B cell (primary cell): ENCODE data around the gene PLEKHM1. TPM values are rescaled to one million over a fixed set of nuclear protein-coding genes. Genes with fewer than 3 reads are reported as not detected.

ENCODE experiments used
- ATAC-seq: fragments of 200-7000 bp; cut with Tn5 transposase; one replicate; pipeline ENCODE4 v1.10.0; 2021; ENCODE audit warnings: low read depth, mild to moderate bottlenecking, moderate number of reproducible peaks, moderate library complexity
- CTCF ChIA-PET: fragments of 350-600 bp; sonication (Branson Sonifier 250); formaldehyde crosslinking; loops from one replicate; lab custom pipeline; 2021; ENCODE audit warnings: antibody characterized with exemption, inconsistent platforms; lab: Charles Lee
- POLR2A ChIA-PET: fragments of 350-600 bp; sonication (Branson Sonifier 250); formaldehyde crosslinking; loops from one replicate; lab custom pipeline; 2021; ENCODE audit warnings: antibody characterized with exemption; lab: Charles Lee
- DNase-seq: peaks from one replicate; pipeline ENCODE4 v3.0.0; 2013
- H2AFZ ChIP-seq: 2 replicates; pipeline ENCODE4 v1.6.1; 2012; ENCODE audit warnings: mild to moderate bottlenecking, low read depth, low read length; ENCODE audit not compliant: insufficient read depth, poor library complexity, severe bottlenecking
- H3K27ac ChIP-seq, 2 donors: 1 replicate in 1 of 2; 2 replicates in 1 of 2; pipeline ENCODE4 v1.5.1; 2012 to 2013; ENCODE audit warnings: low read length in 2 of 2, mild to moderate bottlenecking in 2 of 2, moderate library complexity in 1 of 2
- H3K27me3 ChIP-seq, 4 experiments: fragments of 200-600 bp in 1 of 4; sonication (generic) in 1 of 4; replicated peaks in 1 of 4; 1 replicate in 2 of 4; 2 replicates in 2 of 4; pipeline versions ENCODE4 v1.6.1 to v1.7.0; 2013 to 2016; ENCODE audit warnings: low read length in 3 of 4, mild to moderate bottlenecking in 2 of 4, mixed read lengths in 1 of 4, moderate library complexity in 1 of 4; ENCODE audit not compliant: insufficient read depth in 4 of 4, control insufficient read depth in 3 of 4; ENCODE audit errors: control extremely low read depth in 1 of 4
- H3K36me3 ChIP-seq, 2 experiments: replicated peaks in 1 of 2; 1 replicate in 1 of 2; 2 replicates in 1 of 2; pipeline versions ENCODE4 v1.6.1 to v1.7.1; 2013; ENCODE audit warnings: low read length in 1 of 2; ENCODE audit not compliant: insufficient read depth in 2 of 2, control insufficient read depth in 1 of 2; ENCODE audit errors: control extremely low read depth in 1 of 2, extremely low read depth in 1 of 2
- H3K4me1 ChIP-seq, 2 donors: fragments of 200-600 bp in 1 of 2; sonication (generic) in 1 of 2; 1 replicate in 1 of 2; 2 replicates in 1 of 2; pipeline versions ENCODE4 v1.5.1 to v1.6.1; 2013 to 2017; ENCODE audit warnings: low read length in 2 of 2; ENCODE audit not compliant: control insufficient read depth in 2 of 2, insufficient read depth in 2 of 2
- H3K4me2 ChIP-seq: replicated peaks from 2 replicates; pipeline ENCODE3; 2012; ENCODE audit warnings: mild to moderate bottlenecking, low read depth, low read length; ENCODE audit not compliant: poor library complexity, severe bottlenecking
- H3K4me3 ChIP-seq, 5 experiments: fragments of 200-600 bp in 1 of 5; sonication (generic) in 1 of 5; 1 replicate in 3 of 5; 2 replicates in 2 of 5; pipeline versions ENCODE4 v1.5.1 to v1.7.0; 2011 to 2016; ENCODE audit warnings: low read length in 4 of 5, mild to moderate bottlenecking in 4 of 5, low read depth in 2 of 5, control low read depth in 1 of 5, moderate library complexity in 1 of 5; ENCODE audit not compliant: insufficient read depth in 1 of 5; ENCODE audit errors: control extremely low read depth in 1 of 5, extremely low read depth in 1 of 5
- H3K79me2 ChIP-seq: fragments of 200-600 bp; sonication (generic); one replicate; pipeline ENCODE4 v1.6.0; 2016; ENCODE audit warnings: low read length; ENCODE audit not compliant: control insufficient read depth, insufficient read depth
- H3K9ac ChIP-seq: fragments of 200-600 bp; sonication (generic); 2 replicates; pipeline ENCODE4 v1.6.1; 2017; ENCODE audit warnings: mild to moderate bottlenecking, low read length, moderate library complexity
- H3K9me3 ChIP-seq, 3 donors: one replicate each; pipeline versions ENCODE4 v1.6.1 to v1.7.1; 2013; ENCODE audit warnings: low read length in 2 of 3; ENCODE audit not compliant: control insufficient read depth in 2 of 3, insufficient read depth in 1 of 3; ENCODE audit errors: control extremely low read depth in 1 of 3
- H4K20me1 ChIP-seq: 2 replicates; pipeline ENCODE4 v1.6.0; 2012; ENCODE audit warnings: mild to moderate bottlenecking, low read length; ENCODE audit not compliant: insufficient read depth, control insufficient read depth, poor library complexity, severe bottlenecking
- H3K27ac Mint-ChIP-seq: one replicate; pipeline ENCODE4 v1.8.0; 2021; ENCODE audit warnings: mixed read lengths
- H3K27me3 Mint-ChIP-seq: one replicate; pipeline ENCODE4 v1.8.0; 2021; ENCODE audit warnings: mixed read lengths
- H3K4me1 Mint-ChIP-seq: one replicate; pipeline ENCODE4 v1.8.0; 2021; ENCODE audit warnings: mixed read lengths
- H3K4me3 Mint-ChIP-seq: one replicate; pipeline ENCODE4 v1.8.0; 2021; ENCODE audit warnings: mixed read lengths
- H3K9me3 Mint-ChIP-seq: one replicate; pipeline ENCODE4 v1.8.0; 2022; ENCODE audit warnings: mixed read lengths; ENCODE audit not compliant: insufficient read depth
- EZH2 ChIP-seq: IDR thresholded peaks from 2 replicates; pipeline ENCODE4 v1.6.1; 2012; ENCODE audit warnings: borderline replicate concordance, low read depth, mild to moderate bottlenecking, moderate library complexity, low read length; ENCODE audit not compliant: insufficient read depth, poor library complexity, severe bottlenecking
- WGBS: methylation state at CpG from one replicate; pipeline ENCODE4 v1.1.5; 2013; ENCODE audit warnings: missing lambda C conversion rate; ENCODE audit not compliant: insufficient coverage; 5-methylcytosine and 5-hydroxymethylcytosine counted together
- intact Hi-C: fragments of 100-400 bp; cut with micrococcal nuclease; formaldehyde crosslinking; loops from one replicate; pipeline ENCODE4 v1.10.0; 2022
- polyA plus RNA-seq: library from polyadenylated mRNA; depleted of rRNA; stranded (reverse); fragments of >200 nt; gene quantifications from 2 replicates; pipeline ENCODE4 v1.2.3, GENCODE V29; 2012
- total RNA-seq, 2 donors: library from RNA; stranded (reverse); fragments of 120-200 nt in 1 of 2; gene quantifications; 1 replicate in 1 of 2; 2 replicates in 1 of 2; pipeline versions ENCODE4 v1.2.3 to v1.2.4, GENCODE V29; 2013 to 2022
- TF ChIP-seq, protein P1 (sequence below): fragments of 200-600 bp; IDR thresholded peaks from one replicate; pipeline ENCODE4 v1.8.0; 2022; ENCODE audit warnings: antibody characterized with exemption, mild to moderate bottlenecking

The PLEKHM1 gene
- total and polyA plus RNA-seq, 2 donors (not counting 1 experiment from before 2014, with no cell fraction given): 26.2 to 73.9 TPM

DNA sequence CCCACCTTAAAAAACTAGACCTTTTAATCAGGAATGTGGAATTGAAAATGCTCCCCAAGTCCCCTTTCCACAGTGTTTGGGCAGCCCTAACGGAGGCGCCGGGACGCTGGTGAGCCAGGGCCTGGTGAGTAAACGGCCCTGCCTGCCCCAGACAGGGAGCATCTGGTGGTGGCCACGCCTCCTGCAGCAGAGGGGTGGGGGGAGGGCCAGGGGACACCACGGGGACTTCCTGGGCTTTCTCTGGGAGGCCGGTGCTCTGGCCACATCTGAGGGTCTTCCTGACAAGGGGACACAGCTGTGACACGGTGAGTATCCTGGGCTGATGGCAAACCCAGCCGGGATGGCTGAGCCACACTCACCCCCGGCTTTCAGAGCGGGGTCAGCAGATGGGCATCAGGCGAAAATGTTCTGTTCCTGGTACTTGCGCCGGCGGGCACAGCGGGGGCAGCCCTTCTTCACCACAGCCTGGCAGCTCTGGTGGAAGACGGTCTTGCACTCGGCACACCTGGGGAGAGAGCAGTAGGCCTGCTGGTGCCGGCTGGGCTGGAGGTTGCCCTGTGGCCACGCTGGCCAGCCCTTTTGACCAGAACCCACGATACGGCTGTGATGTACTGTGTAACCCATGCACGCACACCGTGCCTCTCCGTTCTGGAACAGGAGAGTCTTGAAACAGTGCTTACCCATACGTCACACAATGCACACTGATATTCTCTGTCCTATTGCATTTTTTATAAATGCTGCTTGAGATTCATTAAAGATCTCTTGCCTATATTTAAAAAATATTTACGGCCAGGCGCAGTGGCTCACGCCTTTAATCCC lies 52.8 kb downstream of the PLEKHM1 start:
- DNase-seq (no peak), ATAC-seq (no peak)
- 88% methylated on average over 17 of the region's 30 CpGs for WGBS
- no peaks in the 10 kb centered on the region for H3K9me3 Mint-ChIP-seq
- H3K27me3 ChIP-seq: no peaks in the 10 kb centered on the region
- H3K27ac Mint-ChIP-seq: no peak overlapping the region
- H3K36me3 ChIP-seq: peaks cover 2 to 15% of the 10 kb centered on the region in 2 experiments
- no peaks in the 10 kb centered on the region for H4K20me1 ChIP-seq
- no peak overlapping the region for H2AFZ ChIP-seq
- H3K9me3 ChIP-seq: no peaks in the 10 kb centered on the region
- CTCF ChIA-PET: no interaction called here
- no peak overlapping the region for H3K4me3 ChIP-seq
- no peak overlapping the region for H3K4me3 Mint-ChIP-seq
- H3K4me1 Mint-ChIP-seq: peaks cover 13% of the 10 kb centered on the region
- POLR2A ChIA-PET: interaction anchor here (0.7 kb wide), 1 partner anchor 27 kb away, joined by 3 read pairs; no protein-coding TSS in a partner anchor
- TF ChIP-seq, protein P1, sequence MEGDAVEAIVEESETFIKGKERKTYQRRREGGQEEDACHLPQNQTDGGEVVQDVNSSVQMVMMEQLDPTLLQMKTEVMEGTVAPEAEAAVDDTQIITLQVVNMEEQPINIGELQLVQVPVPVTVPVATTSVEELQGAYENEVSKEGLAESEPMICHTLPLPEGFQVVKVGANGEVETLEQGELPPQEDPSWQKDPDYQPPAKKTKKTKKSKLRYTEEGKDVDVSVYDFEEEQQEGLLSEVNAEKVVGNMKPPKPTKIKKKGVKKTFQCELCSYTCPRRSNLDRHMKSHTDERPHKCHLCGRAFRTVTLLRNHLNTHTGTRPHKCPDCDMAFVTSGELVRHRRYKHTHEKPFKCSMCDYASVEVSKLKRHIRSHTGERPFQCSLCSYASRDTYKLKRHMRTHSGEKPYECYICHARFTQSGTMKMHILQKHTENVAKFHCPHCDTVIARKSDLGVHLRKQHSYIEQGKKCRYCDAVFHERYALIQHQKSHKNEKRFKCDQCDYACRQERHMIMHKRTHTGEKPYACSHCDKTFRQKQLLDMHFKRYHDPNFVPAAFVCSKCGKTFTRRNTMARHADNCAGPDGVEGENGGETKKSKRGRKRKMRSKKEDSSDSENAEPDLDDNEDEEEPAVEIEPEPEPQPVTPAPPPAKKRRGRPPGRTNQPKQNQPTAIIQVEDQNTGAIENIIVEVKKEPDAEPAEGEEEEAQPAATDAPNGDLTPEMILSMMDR: no peak
- TF ChIP-seq EZH2: no peak
- H3K4me1 ChIP-seq: peaks cover 8 to 15% of the 10 kb centered on the region in 2 donors
- H3K27ac ChIP-seq: no peak overlapping the region
- no peaks in the 10 kb centered on the region for H3K79me2 ChIP-seq
- H3K9ac ChIP-seq: no peak overlapping the region
- no peaks in the 10 kb centered on the region for H3K27me3 Mint-ChIP-seq
- intact Hi-C loops: no loop called here
- H3K4me2 ChIP-seq: no peak overlapping the region
